Neural cell (in vitro differentiated cells): ENCODE measurements around the gene PLEKHA5. TPM values are rescaled to one million over a fixed set of nuclear protein-coding genes. Genes with fewer than 3 reads are reported as not detected.
"Not testable (repeated sequence)": the region's sequence is repeated elsewhere in the genome, so short reads cannot be mapped to it uniquely, and the experiment has no call there.

Experiments
- H2AFZ ChIP-seq: fragments of 200-600, 300-800 bp; sonication (generic), shearing (Covaris generic); 2 replicates; pipeline ENCODE4 v1.6.0; 2014; ENCODE audit warnings: low read depth, mild to moderate bottlenecking, antibody characterized with exemption, low read length, moderate library complexity
- H3F3A ChIP-seq: fragments of 200-600 bp; shearing (Covaris generic); 2 replicates; pipeline ENCODE4 v1.6.1; 2016; ENCODE audit warnings: mild to moderate bottlenecking, moderate library complexity, mixed read lengths, antibody characterized with exemption, low read length; ENCODE audit not compliant: insufficient read depth, poor library complexity, severe bottlenecking
- H3K27ac ChIP-seq: fragments of 200-600, 300-800 bp; sonication (generic), shearing (Covaris generic); 2 replicates; pipeline ENCODE4 v1.5.1; 2014; ENCODE audit warnings: mild to moderate bottlenecking, low read length, moderate library complexity
- H3K27me3 ChIP-seq: fragments of 300-800, 200-600 bp; sonication (generic), shearing (Covaris generic); 2 replicates; pipeline ENCODE4 v1.6.0; 2014; ENCODE audit warnings: mild to moderate bottlenecking, low read depth, low read length, moderate library complexity; ENCODE audit not compliant: insufficient read depth
- H3K36me3 ChIP-seq: fragments of 300-800, 200-600 bp; sonication (generic), shearing (Covaris generic); 2 replicates; pipeline ENCODE4 v1.5.1; 2014; ENCODE audit warnings: mild to moderate bottlenecking, antibody characterized with exemption, low read length, moderate library complexity; ENCODE audit not compliant: insufficient read depth
- H3K4me2 ChIP-seq: fragments of 300-800, 200-600 bp; sonication (generic), shearing (Covaris generic); 2 replicates; pipeline ENCODE4 v1.6.0; 2014; ENCODE audit warnings: mild to moderate bottlenecking, low read length
- H3K4me3 ChIP-seq: fragments of 300-800, 200-600 bp; sonication (generic), shearing (Covaris generic); 2 replicates; pipeline ENCODE4 v1.5.1; 2014; ENCODE audit warnings: mild to moderate bottlenecking, low read length, moderate library complexity
- H3K79me2 ChIP-seq: fragments of 200-600 bp; shearing (Covaris generic); replicated peaks from 2 replicates; pipeline ENCODE4 v1.6.0; 2014; ENCODE audit warnings: mild to moderate bottlenecking, low read length, moderate library complexity; ENCODE audit not compliant: insufficient read depth
- H3K9ac ChIP-seq: fragments of 300-800, 200-600 bp; sonication (generic), shearing (Covaris generic); 2 replicates; pipeline ENCODE4 v1.6.1; 2016; ENCODE audit warnings: mild to moderate bottlenecking, low read length, mixed read lengths
- H3K9me2 ChIP-seq: fragments of 200-600 bp; shearing (Covaris generic); 2 replicates; pipeline ENCODE4 v1.6.1; 2016; ENCODE audit warnings: mild to moderate bottlenecking, low read length, mixed read lengths; ENCODE audit not compliant: insufficient read depth
- H3K9me3 ChIP-seq: fragments of 200-600, 300-800 bp; sonication (generic), shearing (Covaris generic); 2 replicates; pipeline ENCODE4 v1.6.1; 2016; ENCODE audit warnings: mild to moderate bottlenecking, mixed run types, low read length, moderate library complexity, mixed read lengths
- H4K20me1 ChIP-seq: fragments of 200-600 bp; shearing (Covaris generic); 2 replicates; pipeline ENCODE4 v1.6.1; 2016; ENCODE audit warnings: mild to moderate bottlenecking, mixed run types; ENCODE audit not compliant: insufficient read depth
- CTCF ChIP-seq: fragments of 450-650 bp; IDR thresholded peaks from 2 replicates; pipeline ENCODE4 v1.5.1; 2014; ENCODE audit warnings: antibody characterized with exemption, mild to moderate bottlenecking, moderate library complexity; ENCODE audit not compliant: poor library complexity, severe bottlenecking
- EP300 ChIP-seq: fragments of 450-650 bp; conservative IDR thresholded peaks from 2 replicates; pipeline ENCODE4 v1.6.1; 2014; ENCODE audit warnings: antibody characterized with exemption, mild to moderate bottlenecking, moderate library complexity; ENCODE audit not compliant: poor library complexity, severe bottlenecking
- EZH2 ChIP-seq: fragments of 200-600, 300-800 bp; shearing (Covaris generic), sonication (generic); IDR thresholded peaks from 2 replicates; pipeline ENCODE4 v1.6.1; 2014; ENCODE audit warnings: antibody characterized with exemption, low read length, borderline replicate concordance, mild to moderate bottlenecking; ENCODE audit not compliant: insufficient read depth, poor library complexity, severe bottlenecking
- MXI1 ChIP-seq: fragments of 450-650 bp; conservative IDR thresholded peaks from 2 replicates; pipeline ENCODE4 v1.6.1; 2014; ENCODE audit warnings: antibody characterized with exemption, mild to moderate bottlenecking; ENCODE audit not compliant: poor library complexity, severe bottlenecking
- POLR2AphosphoS5 ChIP-seq: IDR thresholded peaks from 2 replicates; pipeline ENCODE4 v1.6.1; 2012
- RAD21 ChIP-seq: fragments of 450-650 bp; conservative IDR thresholded peaks from 2 replicates; pipeline ENCODE4 v1.6.1; 2014; ENCODE audit warnings: antibody characterized with exemption, mild to moderate bottlenecking, moderate library complexity
- REST ChIP-seq: IDR thresholded peaks from 2 replicates; pipeline ENCODE4 v1.6.1; 2012; ENCODE audit warnings: borderline replicate concordance
- SMC3 ChIP-seq: fragments of 450-650 bp; conservative IDR thresholded peaks from 2 replicates; pipeline ENCODE4 v1.6.1; 2014; ENCODE audit warnings: antibody characterized with exemption, mild to moderate bottlenecking, moderate library complexity; ENCODE audit not compliant: poor library complexity
- TAF1 ChIP-seq: IDR thresholded peaks from 2 replicates; pipeline ENCODE4 v1.6.1; 2012; ENCODE audit warnings: low read depth
- polyA plus RNA-seq: library from polyadenylated mRNA; depleted of rRNA; stranded (reverse); fragments of >200 nt; gene quantifications from 2 replicates; pipeline ENCODE4 v1.2.3, GENCODE V29; 2014

Gene PLEKHA5
- polyA plus RNA-seq, 1 donor from 2014 or later = 130 TPM

- peaks cover 59% of the 10 kb centered on the region for H3K79me2 ChIP-seq
- H3K9ac ChIP-seq = no peak overlapping the region
- H2AFZ ChIP-seq = no peak overlapping the region
- H3K27ac ChIP-seq = no peak overlapping the region
- no peaks in the 10 kb centered on the region for H3K27me3 ChIP-seq
- H4K20me1 ChIP-seq = no peaks in the 10 kb centered on the region
- H3F3A ChIP-seq = no peaks in the 10 kb centered on the region
- TF ChIP-seq EZH2 (no peak), EP300 (no peak), RAD21 (no peak), CTCF (no peak), POLR2AphosphoS5 (no peak), MXI1 (no peak), TAF1 (no peak), REST (no peak), SMC3 (no peak)
- no peak overlapping the region for H3K4me3 ChIP-seq
- H3K36me3 ChIP-seq = no peaks in the 10 kb centered on the region
- H3K9me2 ChIP-seq = no peaks in the 10 kb centered on the region
- H3K4me2 ChIP-seq = no peak overlapping the region
- H3K9me3 ChIP-seq = no peaks in the 10 kb centered on the region
Observed at GRCh38 chr12:19169222-19169621, 39.7 kb downstream of the PLEKHA5 start.

GRCh38 chr12:19170286-19170685 is 40.8 kb downstream of the PLEKHA5 start:
- H3K36me3 ChIP-seq, H3K9ac ChIP-seq, H4K20me1 ChIP-seq, H3K9me3 ChIP-seq, H3F3A ChIP-seq, H3K27me3 ChIP-seq, H2AFZ ChIP-seq, H3K9me2 ChIP-seq, H3K27ac ChIP-seq, H3K4me2 ChIP-seq, H3K4me3 ChIP-seq: not testable (repeated sequence)
- peaks cover 64% of the 10 kb centered on the region for H3K79me2 ChIP-seq

- H3K79me2 ChIP-seq = peaks cover 55% of the 10 kb centered on the region
Observed at GRCh38 chr12:19171731-19172130, 42.2 kb downstream of the PLEKHA5 start.

More at GRCh38 chr12:19171731-19172130, 42.2 kb downstream of the PLEKHA5 start:
- Histone ChIP-seq H3K9ac (no peak overlapping the region), H2AFZ (no peak overlapping the region), H3F3A (no peaks in the 10 kb centered on the region), H3K4me2 (no peak overlapping the region), H3K9me3 (no peaks in the 10 kb centered on the region), H3K4me3 (no peak overlapping the region), H3K36me3 (no peaks in the 10 kb centered on the region), H3K27ac (no peak overlapping the region), H3K9me2 (no peaks in the 10 kb centered on the region), H3K27me3 (no peaks in the 10 kb centered on the region), H4K20me1 (no peaks in the 10 kb centered on the region)
- TF ChIP-seq REST (no peak), MXI1 (no peak), SMC3 (no peak), CTCF (no peak), EP300 (no peak), POLR2AphosphoS5 (no peak)
